Measurements from ENCODE around the gene ZNF121. TPM values are rescaled to one million over a fixed set of nuclear protein-coding genes. Genes with fewer than 3 reads are reported as not detected.
"Not testable (repeated sequence)": the region's sequence is repeated elsewhere in the genome, so short reads cannot be mapped to it uniquely, and the experiment has no call there.

The ZNF121 gene
- total RNA-seq = 21.4 and 24.1 TPM in 2 replicates

- peak; percentile 66 to 79 for DNase-seq (ENCODE audit: low read depth in 2 of 2)
Measured at GRCh38 chr19:9584073-9584833, at the start of gene ZNF121. ZNF121 (minus strand) TSS chr19:9584504; CDS start chr19:9568097, 16,407 bp downstream.

DNA sequence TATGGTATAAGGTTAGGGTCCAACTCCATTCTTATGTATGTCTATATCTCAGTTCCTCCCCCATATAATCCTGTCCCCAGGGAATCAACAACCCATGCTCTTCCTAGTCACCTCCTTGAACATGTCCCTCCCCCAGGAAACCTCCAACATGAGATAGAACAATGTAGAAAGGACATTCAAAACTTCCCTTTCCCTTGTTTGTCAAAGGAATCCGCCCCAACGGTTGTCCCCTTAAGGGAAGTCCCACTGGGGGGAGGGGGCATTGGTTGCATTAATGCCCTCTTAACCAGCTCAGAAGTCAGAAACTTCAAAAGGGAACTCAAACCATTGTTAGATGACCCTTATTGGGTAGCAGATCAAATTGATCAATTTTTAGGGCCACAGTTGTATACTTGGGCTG lies 43.6 kb upstream of the ZNF121 start:
- no peak for DNase-seq (ENCODE audit: low read depth in 2 of 2)

- DNase-seq (ENCODE audit: low read depth in 2 of 2) = peak in 1 of 2 donors; percentile 24
Measured at GRCh38 chr19:9622531-9622930, 38.2 kb upstream of the ZNF121 start.

DNA sequence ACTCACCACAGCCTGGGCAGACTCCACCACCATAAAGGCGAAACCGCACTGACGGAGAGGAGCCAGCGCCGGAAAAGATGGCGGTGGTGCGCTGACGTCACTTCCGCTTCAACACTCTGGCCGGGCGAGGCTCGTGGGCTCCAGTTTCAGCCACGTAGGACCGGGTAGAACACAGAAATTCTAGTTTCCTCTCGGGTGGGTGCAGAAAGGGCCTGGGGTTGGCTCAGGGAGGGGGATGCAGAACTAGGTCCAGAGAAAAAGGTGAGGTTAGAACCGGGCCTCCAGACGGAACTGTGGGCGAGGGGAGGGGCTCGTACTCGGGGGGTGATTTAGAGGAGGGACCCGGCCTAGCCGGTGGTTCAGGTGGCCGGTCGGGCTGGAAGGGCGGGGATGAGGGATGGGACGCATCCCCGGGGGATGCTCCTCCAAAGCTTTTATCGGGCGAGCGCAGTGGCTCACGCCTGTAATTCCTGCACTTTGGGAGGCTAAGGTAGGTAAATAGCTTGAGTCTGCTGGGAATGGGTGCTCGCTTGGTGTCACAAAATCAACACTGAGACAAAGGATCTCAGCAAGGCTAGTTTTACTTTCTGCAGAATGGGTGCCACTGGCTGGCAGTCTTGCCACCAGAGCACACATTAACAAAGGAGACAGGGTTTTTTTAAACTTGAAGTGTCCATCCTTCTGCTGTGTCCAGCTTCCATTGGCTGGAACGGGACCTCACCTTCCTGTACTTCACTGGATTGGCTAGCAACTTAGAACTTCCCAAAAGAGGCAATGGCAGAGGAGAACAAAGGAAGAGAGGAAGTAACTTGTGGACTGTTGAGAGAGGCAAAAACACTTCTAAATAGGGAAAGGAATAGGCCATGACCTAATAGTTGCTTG lies 37.1 kb upstream of the ZNF121 start, which contains the start of gene ZNF561:
TSS of gene ZNF561 (minus strand) at position 77 of the 882 bp plus-strand sequence. CDS start 1,776 bp downstream, outside the sequence.
- peak; percentile 81 to 93 for DNase-seq (ENCODE audit: low read depth in 2 of 2)

GRCh38 chr19:9620842-9621155 lies 36.5 kb upstream of the ZNF121 start:
- DNase-seq (ENCODE audit: low read depth in 2 of 2) = no peak

DNA sequence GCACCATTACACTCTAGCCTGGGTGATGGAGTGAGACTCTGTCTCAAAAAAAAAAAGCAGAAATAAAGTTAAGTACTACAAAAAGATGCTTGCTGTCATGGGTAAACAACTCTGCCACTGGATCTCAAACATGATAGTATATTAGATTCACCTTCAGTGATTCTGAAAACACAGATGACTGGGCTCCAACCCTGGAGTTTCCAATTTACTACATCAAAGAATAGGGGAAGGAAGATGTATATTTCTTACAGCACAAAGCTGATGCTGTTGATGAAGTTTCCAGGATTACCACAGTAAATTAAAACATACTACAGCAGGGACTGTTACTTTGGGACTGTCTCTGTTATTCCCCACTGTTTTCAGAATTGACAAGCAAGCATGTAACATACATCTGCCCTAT lies 31.5 kb upstream of the ZNF121 start:
- DNase-seq (ENCODE audit: low read depth in 2 of 2) = no peak

GRCh38 chr19:9610484-9611113 lies 26.3 kb upstream of the ZNF121 start:
- no peak for DNase-seq (ENCODE audit: low read depth in 2 of 2)

DNA sequence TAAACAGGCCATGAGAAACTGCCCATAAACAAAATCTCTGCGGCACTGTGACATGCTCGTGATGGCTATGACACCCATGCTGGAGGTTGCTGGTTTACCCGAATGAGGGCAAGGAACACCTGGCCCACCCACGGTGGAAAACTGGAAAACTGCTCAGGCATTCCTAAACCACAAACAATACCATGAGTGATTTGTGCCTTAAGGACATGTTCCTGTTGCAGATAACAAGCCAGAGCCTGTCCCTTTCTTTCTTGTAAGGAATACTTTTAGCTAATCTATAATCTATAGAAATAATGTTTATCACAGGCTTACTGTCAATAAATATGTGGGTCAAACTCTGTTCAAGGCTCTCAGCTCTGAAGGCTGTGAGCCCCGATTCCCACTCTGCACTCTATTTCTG lies 24.6 kb upstream of the ZNF121 start:
- no peak for DNase-seq (ENCODE audit: low read depth in 2 of 2)

DNA sequence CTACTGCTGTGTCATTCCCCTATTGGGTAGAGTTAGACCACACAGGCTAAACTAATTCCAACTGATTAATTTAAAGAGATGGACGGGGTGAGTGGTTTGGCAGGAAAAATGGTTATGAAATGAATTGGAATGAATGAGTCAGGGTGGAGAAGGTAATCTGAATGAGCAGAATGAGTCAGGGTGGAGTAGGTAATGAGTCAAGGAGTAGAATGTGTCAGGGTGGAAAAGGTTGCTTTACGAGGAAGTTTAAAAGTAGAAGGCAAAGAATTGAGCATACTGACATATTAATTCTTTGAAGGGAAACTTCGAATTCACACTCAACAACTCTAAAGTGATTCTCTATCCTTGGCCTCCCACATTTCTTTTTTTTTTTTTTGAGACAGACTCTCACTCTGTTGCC lies 12.7 kb upstream of the ZNF121 start:
- DNase-seq (ENCODE audit: low read depth in 2 of 2) = no peak

DNA sequence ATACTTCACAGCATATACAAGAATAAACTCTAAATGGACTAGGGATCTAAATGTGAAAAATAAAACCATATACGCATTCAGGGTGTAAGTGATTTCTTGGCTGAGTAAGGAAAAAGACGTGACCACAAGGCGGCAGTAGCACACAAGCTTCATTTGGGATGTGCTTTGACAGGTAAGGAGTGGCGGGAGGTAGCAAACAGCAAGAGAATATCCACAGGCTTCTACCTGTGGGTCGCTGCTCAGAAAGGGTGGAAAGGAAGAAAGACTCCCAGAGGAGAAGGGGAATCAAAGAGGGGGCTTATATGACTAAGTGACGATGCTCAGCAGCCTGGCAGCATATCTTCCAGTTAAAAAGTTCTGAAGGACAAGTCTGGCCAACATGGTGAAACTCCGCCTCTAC lies 2.5 kb upstream of the ZNF121 start:
- DNase-seq (ENCODE audit: low read depth in 2 of 2) = peak; percentile 72 to 75

- not testable (repeated sequence) for DNase-seq (ENCODE audit: low read depth in 2 of 2)
Measured at GRCh38 chr19:9582081-9582725, 2.1 kb downstream of the ZNF121 start.

- no peak for DNase-seq (ENCODE audit: low read depth in 2 of 2)
Measured at GRCh38 chr19:9580728-9581127, 3.6 kb downstream of the ZNF121 start.

DNA sequence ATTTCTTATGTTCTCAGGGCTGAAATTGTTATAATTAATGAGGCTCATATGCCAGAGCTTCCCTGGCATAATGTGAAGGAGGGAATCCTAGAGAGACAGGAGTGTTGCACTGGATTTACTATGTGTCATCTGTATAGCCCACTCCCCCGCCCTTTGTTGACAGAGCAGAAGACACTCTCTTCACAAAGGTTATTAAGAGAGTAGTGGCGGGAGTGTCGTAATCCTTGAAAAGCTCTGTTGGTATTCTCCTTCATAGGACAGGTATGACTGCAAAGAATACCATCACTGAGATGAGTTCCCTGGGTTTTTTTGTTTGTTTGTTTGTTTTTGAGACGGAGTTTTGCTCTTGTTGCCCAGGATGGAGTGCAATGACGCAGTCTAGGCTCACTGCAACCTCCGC lies 14.0 kb downstream of the ZNF121 start:
- DNase-seq (ENCODE audit: low read depth in 2 of 2) = no peak

DNA sequence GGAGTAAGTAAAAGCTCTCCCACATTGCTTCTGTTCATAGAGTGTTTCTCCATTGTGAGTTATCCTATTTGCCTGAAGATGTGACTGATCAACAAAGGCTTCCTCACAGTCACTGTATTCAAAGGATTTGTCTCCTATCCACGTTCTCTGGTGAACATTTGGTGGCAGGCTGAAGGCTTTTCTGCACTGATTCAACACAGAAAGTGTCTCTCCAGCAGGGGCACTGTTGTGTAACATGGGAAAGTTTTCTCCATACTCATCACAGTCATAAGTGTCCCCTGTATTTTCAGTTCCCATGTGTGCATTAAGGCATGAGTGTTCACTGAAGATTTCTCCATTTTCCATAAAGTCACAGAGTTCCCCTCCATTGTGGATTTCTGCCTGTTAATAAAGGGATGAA lies 17.6 kb downstream of the ZNF121 start:
- DNase-seq (ENCODE audit: low read depth in 2 of 2) = no peak

DNA sequence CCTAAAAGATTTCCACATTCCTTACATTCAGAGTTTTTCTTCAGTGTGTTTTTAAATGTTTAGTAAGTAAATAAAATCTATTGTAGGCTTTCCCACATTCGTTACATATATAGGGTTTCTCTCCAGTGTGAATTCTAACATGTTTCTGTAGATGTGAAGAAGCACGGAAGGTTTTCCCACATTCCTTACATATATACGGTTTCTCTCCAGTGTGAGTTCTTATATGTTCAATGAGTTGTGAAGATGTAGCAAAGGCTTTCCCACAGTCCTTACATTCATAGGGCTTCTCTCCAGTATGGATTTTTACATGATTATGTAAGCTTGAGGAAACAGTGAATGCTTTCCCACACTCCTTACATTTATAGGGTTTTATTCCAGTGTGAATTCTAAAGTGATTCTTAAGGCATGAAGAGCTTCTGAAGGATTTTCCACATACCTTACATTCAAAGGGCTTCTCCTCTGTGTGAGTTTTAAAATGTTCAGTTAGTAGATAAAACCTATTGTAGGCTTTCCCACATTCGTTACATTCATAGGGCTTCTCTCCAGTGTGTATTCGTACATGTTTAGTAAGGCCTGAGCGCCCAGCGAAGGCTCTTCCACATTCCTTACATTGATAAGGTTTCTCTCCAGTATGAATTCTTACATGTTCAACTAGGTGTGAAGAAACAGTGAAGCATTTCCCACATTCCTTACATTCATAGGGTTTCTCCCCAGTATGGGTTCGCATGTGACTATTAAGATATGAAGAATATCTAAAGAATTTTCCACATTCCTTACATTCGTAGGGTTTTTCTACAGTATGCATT lies 18.2 kb downstream of the ZNF121 start:
- DNase-seq (ENCODE audit: low read depth in 2 of 2) = no peak

GRCh38 chr19:9552536-9553274 lies 31.6 kb downstream of the ZNF121 start:
- no peak for DNase-seq (ENCODE audit: low read depth in 2 of 2)

- DNase-seq (ENCODE audit: low read depth in 2 of 2) = no peak
Measured at GRCh38 chr19:9547870-9548269, 36.4 kb downstream of the ZNF121 start.

DNA sequence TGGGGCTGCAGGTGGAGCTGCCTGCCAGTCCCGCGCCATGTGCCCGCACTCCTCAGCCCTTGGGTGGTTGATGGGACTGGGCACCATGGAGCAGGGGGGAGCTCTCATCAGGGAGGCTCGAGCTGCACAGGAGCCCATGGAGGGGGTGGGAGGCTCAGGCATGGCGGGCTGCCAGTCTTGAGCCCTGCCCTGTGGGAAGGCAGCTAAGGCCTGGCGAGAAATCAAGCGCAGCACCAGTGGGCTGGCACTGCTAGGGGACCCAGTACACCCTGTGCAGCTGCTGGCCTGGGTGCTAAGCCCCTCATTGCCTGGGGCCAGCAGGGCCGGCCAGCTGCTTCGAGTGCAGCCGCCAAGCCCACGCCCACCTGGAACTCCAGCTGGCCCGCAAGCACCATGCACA lies 43.0 kb downstream of the ZNF121 start:
- not testable (repeated sequence) for DNase-seq (ENCODE audit: low read depth in 2 of 2)

- not testable (repeated sequence) for DNase-seq (ENCODE audit: low read depth in 2 of 2)
Measured at GRCh38 chr19:9539921-9540320, 44.4 kb downstream of the ZNF121 start.

DNA sequence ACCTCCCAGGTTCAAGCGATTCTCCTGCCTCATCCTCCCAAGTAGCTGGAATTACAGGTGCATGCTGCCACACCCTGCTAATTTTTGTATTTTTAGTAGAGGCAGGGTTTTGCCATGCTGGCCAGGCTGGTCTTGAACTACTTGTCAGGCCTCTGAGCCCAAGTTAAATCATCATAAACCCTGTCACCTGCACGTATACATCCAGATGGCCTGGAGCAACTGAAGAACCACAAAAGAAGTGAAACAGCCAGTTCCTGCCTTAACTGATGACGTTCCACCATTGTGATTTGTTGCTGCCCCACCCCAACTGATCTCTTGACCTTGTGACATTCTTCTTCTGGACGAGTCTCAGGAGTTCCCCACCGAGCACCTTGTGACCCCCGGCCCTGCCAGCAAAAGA lies 45.1 kb downstream of the ZNF121 start:
- DNase-seq (ENCODE audit: low read depth in 2 of 2) = not testable (repeated sequence)
